Measurements from ENCODE around the gene MAP4K5.

DNA sequence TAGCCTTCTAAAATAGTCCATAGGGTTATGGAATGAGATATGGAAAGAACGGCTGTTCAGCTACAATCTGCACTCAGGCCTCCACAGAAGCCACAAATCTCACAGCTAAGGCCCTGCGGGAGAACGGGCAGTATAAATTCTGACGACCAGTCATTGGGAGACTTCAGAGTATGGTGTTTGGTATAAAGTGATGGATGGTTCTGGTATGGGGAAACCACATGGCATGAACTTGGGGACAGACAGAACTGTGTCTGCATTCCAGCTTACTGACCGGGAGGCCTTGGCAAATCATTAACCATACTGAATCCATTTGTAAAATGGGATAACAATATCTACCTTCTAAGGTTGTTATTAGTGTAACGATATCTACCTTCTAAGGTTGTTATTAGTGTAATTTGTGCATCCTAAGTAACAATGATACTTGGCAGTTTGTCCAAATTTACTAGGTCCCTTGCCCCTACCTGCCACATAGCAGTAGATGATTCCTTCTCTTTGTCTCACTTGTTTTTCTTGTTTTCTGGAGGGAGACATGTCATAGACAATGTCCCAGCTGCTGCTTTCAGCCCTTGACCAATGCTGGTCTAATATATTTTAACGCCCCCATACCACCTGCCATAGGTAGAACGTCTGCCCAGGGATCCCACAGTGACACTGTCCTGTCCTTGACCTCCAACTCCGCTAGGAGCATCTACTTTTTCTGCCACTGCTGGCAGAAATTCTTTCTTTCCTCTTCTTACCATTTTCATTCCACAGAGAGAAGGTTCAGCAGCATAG, 142.5 kb downstream of the MAP4K5 start:
- TF ChIP-seq, protein P1, sequence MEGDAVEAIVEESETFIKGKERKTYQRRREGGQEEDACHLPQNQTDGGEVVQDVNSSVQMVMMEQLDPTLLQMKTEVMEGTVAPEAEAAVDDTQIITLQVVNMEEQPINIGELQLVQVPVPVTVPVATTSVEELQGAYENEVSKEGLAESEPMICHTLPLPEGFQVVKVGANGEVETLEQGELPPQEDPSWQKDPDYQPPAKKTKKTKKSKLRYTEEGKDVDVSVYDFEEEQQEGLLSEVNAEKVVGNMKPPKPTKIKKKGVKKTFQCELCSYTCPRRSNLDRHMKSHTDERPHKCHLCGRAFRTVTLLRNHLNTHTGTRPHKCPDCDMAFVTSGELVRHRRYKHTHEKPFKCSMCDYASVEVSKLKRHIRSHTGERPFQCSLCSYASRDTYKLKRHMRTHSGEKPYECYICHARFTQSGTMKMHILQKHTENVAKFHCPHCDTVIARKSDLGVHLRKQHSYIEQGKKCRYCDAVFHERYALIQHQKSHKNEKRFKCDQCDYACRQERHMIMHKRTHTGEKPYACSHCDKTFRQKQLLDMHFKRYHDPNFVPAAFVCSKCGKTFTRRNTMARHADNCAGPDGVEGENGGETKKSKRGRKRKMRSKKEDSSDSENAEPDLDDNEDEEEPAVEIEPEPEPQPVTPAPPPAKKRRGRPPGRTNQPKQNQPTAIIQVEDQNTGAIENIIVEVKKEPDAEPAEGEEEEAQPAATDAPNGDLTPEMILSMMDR (IDR thresholded peaks at IDR 0.05) = no peak
- no peak for TF ChIP-seq POLR2A (IDR thresholded peaks at IDR 0.05)
